Activated T-helper 1 cell treated with Interleukin-2 at 50 U/mL for 16 hours (primary cell): ENCODE results near the gene VIPR2.

Source experiments
- DNase-seq: peaks from one replicate; pipeline ENCODE4 v3.0.0-alpha.2; 2020; ENCODE audit warnings: low read depth

Gene VIPR2

GRCh38 chr7:159157714-159158113, 13.0 kb upstream of the VIPR2 start:
- DNase-seq, result no peak

GRCh38 chr7:159156436-159157245, 12.0 kb upstream of the VIPR2 start:
- DNase-seq, result no peak

GRCh38 chr7:159155410-159155809, 10.7 kb upstream of the VIPR2 start:
- no peak for DNase-seq

GRCh38 chr7:159154243-159154642, 9.6 kb upstream of the VIPR2 start:
- no peak for DNase-seq

GRCh38 chr7:159153511-159153910, 8.8 kb upstream of the VIPR2 start:
- DNase-seq, result no peak

- DNase-seq, result no peak
Observed at GRCh38 chr7:159152816-159153215, 8.1 kb upstream of the VIPR2 start.

GRCh38 chr7:159151231-159151630, 6.6 kb upstream of the VIPR2 start:
- no peak for DNase-seq

- DNase-seq, result no peak
Observed at GRCh38 chr7:159149488-159149887, 4.8 kb upstream of the VIPR2 start.

GRCh38 chr7:159148430-159149395, 4.0 kb upstream of the VIPR2 start:
- DNase-seq, result no peak

- DNase-seq, result no peak
Observed at GRCh38 chr7:159147687-159148086, 3.0 kb upstream of the VIPR2 start.

- no peak for DNase-seq
Observed at GRCh38 chr7:159147246-159147645, 2.6 kb upstream of the VIPR2 start.

- no peak for DNase-seq
Observed at GRCh38 chr7:159146084-159146858, 1.6 kb upstream of the VIPR2 start.

GRCh38 chr7:159145490-159145855, 806 bp upstream of the VIPR2 start:
- DNase-seq, result no peak

- no peak for DNase-seq
Observed at GRCh38 chr7:159143780-159144757, 598 bp downstream of the VIPR2 start.

- no peak for DNase-seq
Observed at GRCh38 chr7:159142730-159143129, 1.9 kb downstream of the VIPR2 start.

GRCh38 chr7:159142199-159142598, 2.5 kb downstream of the VIPR2 start:
- DNase-seq, result no peak

- DNase-seq, result no peak
Observed at GRCh38 chr7:159141660-159142059, 3.0 kb downstream of the VIPR2 start.

- no peak for DNase-seq
Observed at GRCh38 chr7:159141167-159141566, 3.5 kb downstream of the VIPR2 start.

GRCh38 chr7:159140170-159140910, 4.3 kb downstream of the VIPR2 start:
- no peak for DNase-seq

- DNase-seq, result no peak
Observed at GRCh38 chr7:159139639-159140038, 5.0 kb downstream of the VIPR2 start.
